OCI-LY7 (cell line): Measurements from ENCODE around the gene CCDC172. TPM values are rescaled to one million over a fixed set of nuclear protein-coding genes. Genes with fewer than 3 reads are reported as not detected.

Experiments used
- BruUV-seq: library from RNA; stranded (reverse); fragments of 400-500 nt; replicated peaks from 2 replicates; lab custom pipeline; 2021; lab: Mats Ljungman, UMichigan
- CTCF ChIA-PET: fragments of 300-600 bp; sonication (Branson Sonifier 250); formaldehyde crosslinking; loops from one replicate; lab custom pipeline; 2022; ENCODE audit warnings: antibody characterized with exemption; ENCODE audit not compliant: unreplicated experiment; lab: Charles Lee
- POLR2A ChIA-PET: fragments of 300-600 bp; sonication (Branson Sonifier 250); formaldehyde crosslinking; loops from one replicate; lab custom pipeline; 2022; ENCODE audit warnings: antibody characterized with exemption; lab: Charles Lee
- DNase-seq: peaks from one replicate; pipeline ENCODE4 v3.0.0-alpha.2; 2015; ENCODE audit warnings: low spot score
- H2AFZ ChIP-seq: fragments of 200-600 bp; sonication (generic), shearing (Covaris generic); 2 replicates; pipeline ENCODE4 v1.6.1; 2014; ENCODE audit warnings: mild to moderate bottlenecking, antibody characterized with exemption, low read length, moderate library complexity
- H3K27ac ChIP-seq: fragments of 200-600 bp; sonication (generic); 2 replicates; pipeline ENCODE4 v1.5.1; 2014; ENCODE audit warnings: mixed run types, low read depth, mild to moderate bottlenecking, moderate library complexity, low read length, inconsistent platforms; ENCODE audit not compliant: poor library complexity, severe bottlenecking
- H3K36me3 ChIP-seq: fragments of 200-600 bp; sonication (generic); 2 replicates; pipeline ENCODE4 v1.6.1; 2014; ENCODE audit warnings: mild to moderate bottlenecking, antibody characterized with exemption, low read length, moderate library complexity, mixed read lengths; ENCODE audit not compliant: insufficient read depth
- H3K4me1 ChIP-seq: fragments of 200-600 bp; sonication (generic); 2 replicates; pipeline ENCODE4 v1.5.1; 2014; ENCODE audit warnings: mild to moderate bottlenecking, low read length; ENCODE audit not compliant: insufficient read depth, poor library complexity, severe bottlenecking
- H3K4me2 ChIP-seq: fragments of 200-600 bp; sonication (generic); 2 replicates; pipeline ENCODE4 v1.6.1; 2014; ENCODE audit warnings: mild to moderate bottlenecking, low read length
- H3K4me3 ChIP-seq: fragments of 200-600 bp; sonication (generic); 2 replicates; pipeline ENCODE4 v1.5.1; 2014; ENCODE audit warnings: mild to moderate bottlenecking, low read depth, low read length; ENCODE audit not compliant: poor library complexity, severe bottlenecking
- H3K79me2 ChIP-seq: fragments of 200-600 bp; sonication (generic); 2 replicates; pipeline ENCODE4 v1.6.1; 2016; ENCODE audit warnings: low read depth, mild to moderate bottlenecking, low read length, moderate library complexity, mixed read lengths; ENCODE audit not compliant: insufficient read depth
- H3K9me2 ChIP-seq: fragments of 200-600 bp; sonication (generic); 2 replicates; pipeline ENCODE4 v1.6.1; 2016; ENCODE audit warnings: mild to moderate bottlenecking, low read length, mixed read lengths; ENCODE audit not compliant: insufficient read depth
- H3K9me3 ChIP-seq: fragments of 200-600 bp; sonication (generic); 2 replicates; pipeline ENCODE4 v1.6.1; 2014; ENCODE audit warnings: mild to moderate bottlenecking, mixed run types, low read length, mixed read lengths
- H4K20me1 ChIP-seq: fragments of 200-600 bp; sonication (generic); 2 replicates; pipeline ENCODE4 v1.6.1; 2014; ENCODE audit warnings: mild to moderate bottlenecking, antibody characterized with exemption, low read length, moderate library complexity, mixed read lengths; ENCODE audit not compliant: insufficient read depth
- EZH2phosphoT487 ChIP-seq: fragments of 200-600 bp; sonication (generic); IDR thresholded peaks from 2 replicates; pipeline ENCODE4 v1.6.1; 2018; ENCODE audit warnings: low read depth, borderline replicate concordance, mild to moderate bottlenecking, mixed run types, antibody characterized with exemption, low read length, moderate library complexity, mixed read lengths
- intact Hi-C: fragments of 100-400 bp; cut with micrococcal nuclease; formaldehyde crosslinking; loops from one replicate; pipeline ENCODE4 v1.10.0; 2022; ENCODE audit not compliant: unreplicated experiment
- total RNA-seq, 2 experiments: library from RNA; depleted of rRNA in 1 of 2; stranded (reverse); fragments of >200 nt in 1 of 2; shearing (Covaris generic) in 1 of 2; gene quantifications; 2 replicates each; pipeline ENCODE4 v1.2.3, GENCODE V29; 2014 to 2022
- TF ChIP-seq, protein P1 (sequence below): fragments of 200-600 bp; sonication (generic); conservative IDR thresholded peaks from 2 replicates; pipeline ENCODE4 v1.5.1; 2014; ENCODE audit warnings: mild to moderate bottlenecking, antibody characterized with exemption, low read length, moderate library complexity, mixed read lengths

Gene CCDC172
- total RNA-seq, 2 experiments from 2014 or later = not detected

DNA sequence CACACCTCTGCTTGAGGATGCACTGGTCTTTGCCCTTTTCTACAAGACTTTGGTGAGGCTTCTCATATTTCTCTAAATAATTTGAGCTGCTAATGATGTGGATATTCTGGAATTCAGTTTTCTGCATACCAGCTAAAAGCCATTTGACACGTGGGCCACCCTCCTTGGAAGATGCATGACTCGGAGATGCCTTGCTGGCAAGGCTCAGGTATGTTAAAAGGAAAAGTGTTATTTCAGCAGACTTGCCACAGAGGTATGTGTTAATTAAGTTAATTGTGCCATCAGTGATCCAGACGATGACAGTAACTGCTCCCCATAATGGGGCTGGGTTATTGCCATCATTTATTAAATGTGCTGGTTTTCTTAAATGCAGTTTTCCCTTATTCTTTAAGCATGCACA lies 42.5 kb upstream of the CCDC172 start:
- no peaks in the 10 kb centered on the region for H3K9me3 ChIP-seq
- H3K79me2 ChIP-seq = no peaks in the 10 kb centered on the region
- H3K27ac ChIP-seq = no peak overlapping the region
- BruUV-seq = no TSS peak
- intact Hi-C loops = no loop called here
- ChIA-PET CTCF (no interaction called here), POLR2A (no interaction called here)
- no peaks in the 10 kb centered on the region for H3K9me2 ChIP-seq
- no peaks in the 10 kb centered on the region for H3K4me1 ChIP-seq
- no peaks in the 10 kb centered on the region for H3K36me3 ChIP-seq
- DNase-seq = no peak
- no peak overlapping the region for H3K4me2 ChIP-seq
- no peak overlapping the region for H2AFZ ChIP-seq
- no peak overlapping the region for H3K4me3 ChIP-seq
- H4K20me1 ChIP-seq = no peaks in the 10 kb centered on the region
- no peak for TF ChIP-seq EZH2phosphoT487
- TF ChIP-seq, protein P1, sequence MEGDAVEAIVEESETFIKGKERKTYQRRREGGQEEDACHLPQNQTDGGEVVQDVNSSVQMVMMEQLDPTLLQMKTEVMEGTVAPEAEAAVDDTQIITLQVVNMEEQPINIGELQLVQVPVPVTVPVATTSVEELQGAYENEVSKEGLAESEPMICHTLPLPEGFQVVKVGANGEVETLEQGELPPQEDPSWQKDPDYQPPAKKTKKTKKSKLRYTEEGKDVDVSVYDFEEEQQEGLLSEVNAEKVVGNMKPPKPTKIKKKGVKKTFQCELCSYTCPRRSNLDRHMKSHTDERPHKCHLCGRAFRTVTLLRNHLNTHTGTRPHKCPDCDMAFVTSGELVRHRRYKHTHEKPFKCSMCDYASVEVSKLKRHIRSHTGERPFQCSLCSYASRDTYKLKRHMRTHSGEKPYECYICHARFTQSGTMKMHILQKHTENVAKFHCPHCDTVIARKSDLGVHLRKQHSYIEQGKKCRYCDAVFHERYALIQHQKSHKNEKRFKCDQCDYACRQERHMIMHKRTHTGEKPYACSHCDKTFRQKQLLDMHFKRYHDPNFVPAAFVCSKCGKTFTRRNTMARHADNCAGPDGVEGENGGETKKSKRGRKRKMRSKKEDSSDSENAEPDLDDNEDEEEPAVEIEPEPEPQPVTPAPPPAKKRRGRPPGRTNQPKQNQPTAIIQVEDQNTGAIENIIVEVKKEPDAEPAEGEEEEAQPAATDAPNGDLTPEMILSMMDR = no peak

GRCh38 chr10:116286626-116287200 lies 37.5 kb upstream of the CCDC172 start:
- H3K4me3 ChIP-seq = no peak overlapping the region
- no peak for DNase-seq
- no TSS peak for BruUV-seq
- ChIA-PET CTCF (no interaction called here), POLR2A (no interaction called here)
- no peak overlapping the region for H3K4me2 ChIP-seq
- H3K4me1 ChIP-seq = no peaks in the 10 kb centered on the region
- H3K9me2 ChIP-seq = no peaks in the 10 kb centered on the region
- H3K9me3 ChIP-seq = no peaks in the 10 kb centered on the region
- H2AFZ ChIP-seq = no peak overlapping the region
- no peaks in the 10 kb centered on the region for H3K36me3 ChIP-seq
- intact Hi-C loops = no loop called here
- TF ChIP-seq, protein P1 = no peak
- no peak for TF ChIP-seq EZH2phosphoT487
- no peak overlapping the region for H3K27ac ChIP-seq
- no peaks in the 10 kb centered on the region for H4K20me1 ChIP-seq
- no peaks in the 10 kb centered on the region for H3K79me2 ChIP-seq

- intact Hi-C loops = no loop called here
- no peaks in the 10 kb centered on the region for H3K79me2 ChIP-seq
- H3K36me3 ChIP-seq = no peaks in the 10 kb centered on the region
- BruUV-seq = no TSS peak
- H4K20me1 ChIP-seq = no peaks in the 10 kb centered on the region
- no peak overlapping the region for H2AFZ ChIP-seq
- H3K4me3 ChIP-seq = no peak overlapping the region
- CTCF ChIA-PET = no interaction called here
- peak; percentile 1 for DNase-seq
- no peaks in the 10 kb centered on the region for H3K9me3 ChIP-seq
- no peaks in the 10 kb centered on the region for H3K4me1 ChIP-seq
- POLR2A ChIA-PET = no interaction called here
- H3K27ac ChIP-seq = no peak overlapping the region
- TF ChIP-seq, protein P1 = peak; percentile 66
- TF ChIP-seq EZH2phosphoT487 = no peak
- H3K4me2 ChIP-seq = no peak overlapping the region
- no peaks in the 10 kb centered on the region for H3K9me2 ChIP-seq
Observed at GRCh38 chr10:116287906-116288501, 36.2 kb upstream of the CCDC172 start.
